HL-60 (cell line): ENCODE data around the gene ATP8A2.

Experiments used
- DNase-seq, 2 experiments: peaks; one replicate each; pipeline ENCODE4 v3.0.0-alpha.2; 2010 to 2020; ENCODE audit warnings: low read depth in 1 of 2, low spot score in 1 of 2
- H3K27ac ChIP-seq: fragments of 250-450 bp; sonication (Bioruptor Pico); replicated peaks from 2 replicates; pipeline ENCODE4 v1.5.1; 2020; ENCODE audit warnings: mild to moderate bottlenecking, moderate library complexity
- H3K27me3 ChIP-seq: fragments of 250-450 bp; sonication (Bioruptor Pico); 2 replicates; pipeline ENCODE4 v1.5.1; 2021; ENCODE audit warnings: mild to moderate bottlenecking, moderate library complexity; ENCODE audit not compliant: insufficient read depth, poor library complexity, severe bottlenecking
- H3K4me3 ChIP-seq: replicated peaks from 2 replicates; pipeline ENCODE4 v1.5.1; 2011; ENCODE audit warnings: mild to moderate bottlenecking, control low read depth, low read length; ENCODE audit not compliant: insufficient read depth
- CTCF ChIP-seq: IDR thresholded peaks from one replicate; pipeline ENCODE4 v1.5.1; 2011; ENCODE audit warnings: low read length, control low read depth, inconsistent platforms; ENCODE audit not compliant: insufficient read depth
- GABPA ChIP-seq: IDR thresholded peaks from 2 replicates; pipeline ENCODE4 v1.6.1; 2012; ENCODE audit warnings: low read depth
- POLR2AphosphoS5 ChIP-seq: IDR thresholded peaks from 2 replicates; pipeline ENCODE4 v1.6.1; 2012; ENCODE audit warnings: low read depth
- REST ChIP-seq: IDR thresholded peaks from 2 replicates; pipeline ENCODE4 v1.6.1; 2012; ENCODE audit warnings: low read depth; ENCODE audit not compliant: insufficient replicate concordance
- SPI1 ChIP-seq: IDR thresholded peaks from 2 replicates; pipeline ENCODE4 v1.6.1; 2012; ENCODE audit warnings: low read depth, mild to moderate bottlenecking, borderline replicate concordance

The ATP8A2 gene

GRCh38 chr13:25939961-25940687, 568.4 kb downstream of the ATP8A2 start:
- Histone ChIP-seq H3K27ac (no peak overlapping the region), H3K27me3 (no peaks in the 10 kb centered on the region), H3K4me3 (no peak overlapping the region)
- TF ChIP-seq CTCF: no peak
- no peak for TF ChIP-seq REST
- TF ChIP-seq POLR2AphosphoS5: no peak
- DNase-seq: no peak

- no peak for TF ChIP-seq REST
- no peak for TF ChIP-seq GABPA
- TF ChIP-seq SPI1: no peak
- TF ChIP-seq CTCF: no peak
- TF ChIP-seq POLR2AphosphoS5: no peak
- no peaks in the 10 kb centered on the region for H3K27me3 ChIP-seq
- peak; percentile 26 to 48 for DNase-seq
- H3K4me3 ChIP-seq: no peak overlapping the region
- no peak overlapping the region for H3K27ac ChIP-seq
Measured at GRCh38 chr13:25943081-25943480, 571.3 kb downstream of the ATP8A2 start.

- H3K27me3 ChIP-seq: no peaks in the 10 kb centered on the region
- DNase-seq: peak; percentile 42 to 87
- TF ChIP-seq GABPA (no peak), SPI1 (no peak), CTCF (no peak), POLR2AphosphoS5 (no peak), REST (no peak)
- no peak overlapping the region for H3K4me3 ChIP-seq
- no peak overlapping the region for H3K27ac ChIP-seq
Measured at GRCh38 chr13:25943658-25944057, 571.9 kb downstream of the ATP8A2 start.
